Posterior cingulate gyrus (tissue), 11 donors: ENCODE data around the gene MPRIP.

Experiments
- DNase-seq, 10 donors: peaks; one replicate each; pipeline versions ENCODE4 v3.0.0 to v3.0.0-alpha.2; 2020 to 2021; ENCODE audit warnings: mixed read lengths in 3 of 10
- intact Hi-C: fragments of 100-400 bp; cut with DNase I; formaldehyde crosslinking; loops from one replicate; pipeline ENCODE4 v1.15.1; 2023

The MPRIP gene

DNA sequence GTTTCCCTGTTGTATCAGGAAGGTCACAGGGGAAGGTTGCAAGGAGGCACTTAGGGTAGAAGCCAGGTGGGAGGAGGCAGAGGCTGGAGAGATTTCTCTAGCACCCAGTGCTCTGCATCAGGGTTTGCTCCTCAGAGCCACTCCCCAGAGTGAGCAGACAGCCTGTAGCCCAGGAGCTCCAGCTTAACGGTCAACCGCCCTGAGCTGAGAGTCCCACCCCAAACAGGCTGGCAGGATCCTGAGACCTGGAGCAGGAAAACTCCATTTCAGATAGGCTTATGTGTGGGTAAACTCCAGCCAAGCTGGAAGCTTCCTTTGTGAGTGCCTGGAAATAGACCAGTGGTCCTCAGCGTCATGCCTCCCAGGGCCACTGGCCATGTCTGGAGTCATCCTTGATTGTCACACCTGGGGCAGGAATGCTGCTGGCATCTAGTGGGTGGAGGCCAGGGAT lies 37.9 kb downstream of the MPRIP start:
- DNase-seq = peak in 3 of 10 donors; percentile 59 to 67 (median 64)
- intact Hi-C loops = no loop called here

DNA sequence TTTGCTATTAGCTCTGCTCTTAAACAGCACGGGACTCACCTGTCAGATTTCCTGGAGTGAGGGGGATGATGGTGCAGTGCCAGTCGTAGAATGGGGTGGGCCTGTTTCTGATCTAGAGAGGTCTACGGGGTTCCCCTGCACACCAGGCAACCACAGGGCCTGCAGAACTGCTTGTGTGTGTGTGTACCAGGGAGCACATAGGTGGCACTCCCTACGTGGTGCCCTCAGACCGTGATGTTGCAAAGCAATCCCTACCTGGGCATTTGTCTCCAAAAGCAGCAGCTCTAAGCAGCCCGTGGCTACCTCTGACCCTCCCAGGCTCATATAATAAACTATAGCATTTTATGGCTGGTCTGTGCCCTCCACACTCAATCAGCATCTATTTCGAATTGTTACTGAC lies 38.5 kb downstream of the MPRIP start:
- DNase-seq = peak in 2 of 10 donors; percentile 27
- intact Hi-C loops = no loop called here

DNA sequence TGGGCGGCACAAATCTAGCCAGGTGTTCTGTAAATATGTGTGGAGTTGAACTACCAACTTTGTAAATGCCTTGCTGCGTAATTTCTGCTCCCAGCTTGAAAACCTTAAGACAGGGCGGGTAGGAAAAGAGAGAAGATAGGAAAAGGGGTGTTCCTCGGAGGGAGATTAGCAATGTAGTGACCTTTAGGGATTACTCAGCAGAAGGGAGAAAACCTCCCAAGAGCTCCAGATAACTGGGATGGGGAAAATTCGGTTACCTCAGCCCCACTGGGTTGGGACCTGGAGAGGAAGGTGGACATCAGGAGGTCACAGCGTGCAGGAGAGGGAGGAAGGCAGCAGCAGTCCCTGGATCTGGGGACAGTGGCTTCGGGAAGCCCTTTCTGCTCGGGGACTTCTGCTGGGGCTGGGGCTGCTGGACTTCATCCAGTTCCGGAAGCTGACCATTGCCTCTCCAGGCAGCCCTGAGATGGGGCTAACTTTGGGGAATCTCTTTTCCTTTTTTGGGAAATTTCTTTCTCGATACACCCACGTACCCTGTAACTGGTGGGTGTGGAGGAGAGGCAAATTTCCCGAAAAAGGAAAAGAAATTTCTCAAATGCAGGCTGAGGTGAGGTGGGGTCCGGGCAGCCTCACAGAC lies 39.2 kb downstream of the MPRIP start:
- peak in 3 of 10 donors; percentile 29 to 68 (median 59) for DNase-seq
- intact Hi-C loops = no loop called here

DNA sequence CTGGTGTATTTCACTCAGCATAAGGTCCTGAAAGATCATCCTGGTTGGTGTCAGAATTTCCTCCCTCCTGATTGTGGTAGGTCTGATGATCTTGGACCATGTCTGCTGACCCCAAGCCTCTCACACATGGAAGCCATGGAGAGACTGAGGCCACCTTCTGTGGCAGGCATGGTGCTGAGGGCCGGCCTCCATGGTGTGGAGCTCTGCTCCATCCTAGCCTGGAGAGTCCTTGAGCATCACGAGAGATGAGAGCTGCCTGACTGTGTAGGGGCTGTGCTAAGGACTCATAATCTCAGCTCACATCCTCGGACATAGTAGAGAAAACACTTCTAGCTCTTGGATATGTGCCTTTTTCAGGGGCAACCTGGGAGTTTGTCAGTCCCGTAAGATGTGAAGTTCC lies 40.6 kb downstream of the MPRIP start:
- DNase-seq = peak in 2 of 10 donors; percentile 29 to 38
- intact Hi-C loops = no loop called here

DNA sequence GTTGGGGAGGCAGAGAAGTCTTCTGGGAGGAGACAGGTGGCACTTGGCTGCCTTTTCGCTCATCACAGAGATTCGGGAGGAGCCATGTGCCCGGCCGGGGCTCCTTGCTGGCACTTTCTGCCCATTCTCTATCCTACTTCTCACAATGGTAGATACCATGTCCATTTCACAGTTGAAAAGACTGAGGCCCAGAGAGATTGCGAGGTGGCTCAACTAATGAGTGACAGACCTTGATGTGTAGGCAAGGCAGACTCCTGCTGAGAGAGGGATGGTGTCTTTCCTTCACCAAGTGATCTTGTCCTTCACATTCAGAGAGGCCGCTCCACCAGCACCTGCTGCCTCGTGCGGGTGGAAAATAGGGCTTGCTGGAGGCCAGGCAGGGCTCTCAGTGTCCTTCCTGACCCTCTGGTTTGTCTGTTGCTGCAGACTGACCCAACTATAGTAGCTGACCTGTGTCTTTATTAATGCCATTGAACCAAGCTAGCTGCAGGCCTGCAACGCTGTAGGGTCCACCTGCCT lies 42.1 kb downstream of the MPRIP start:
- DNase-seq = peak in 2 of 10 donors; percentile 43 to 48
- intact Hi-C loops = no loop called here

DNA sequence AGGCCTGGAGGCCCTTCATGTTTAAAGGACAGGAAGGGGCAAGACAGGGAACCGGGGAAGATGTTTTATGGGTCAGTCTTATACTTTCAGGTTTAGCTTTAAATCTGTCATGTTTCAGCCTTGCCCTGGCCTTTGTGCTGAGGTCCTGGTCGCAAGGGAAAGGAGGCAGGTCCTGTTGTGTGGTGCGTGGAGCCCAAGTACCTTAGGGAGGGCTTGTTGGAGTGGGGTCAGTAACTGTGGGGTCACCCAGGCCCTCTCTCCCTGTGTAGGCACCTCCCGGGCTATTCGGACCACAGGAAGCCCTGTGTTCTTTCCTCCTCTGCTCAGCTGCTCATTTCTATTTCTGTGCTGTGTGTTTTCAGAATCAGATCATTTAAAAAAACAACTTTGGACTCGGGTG lies 42.7 kb downstream of the MPRIP start:
- peak in 2 of 10 donors; percentile 14 to 50 for DNase-seq
- intact Hi-C loops = no loop called here

DNA sequence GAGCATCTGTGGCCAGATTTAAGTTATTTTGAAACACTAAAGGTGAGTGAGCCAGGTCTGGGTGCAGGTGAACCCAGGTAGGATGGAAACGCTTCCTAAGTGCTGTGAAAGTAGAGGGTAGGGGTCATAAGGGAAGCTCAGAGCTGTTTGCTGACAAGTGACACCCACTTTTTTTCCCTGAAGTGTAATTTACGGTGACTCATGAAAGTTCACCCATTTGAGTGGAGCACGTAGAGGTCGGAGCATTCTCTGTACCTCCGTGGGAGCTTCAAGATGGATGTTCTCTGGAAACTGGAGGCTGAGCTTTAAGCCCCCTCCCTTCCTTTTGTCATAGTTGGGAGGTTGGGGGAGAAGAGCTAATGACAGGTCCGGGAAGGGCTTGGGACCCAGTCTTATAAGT lies 44.3 kb downstream of the MPRIP start:
- DNase-seq = peak in 1 of 10 donors; percentile 5
- intact Hi-C loops = no loop called here

DNA sequence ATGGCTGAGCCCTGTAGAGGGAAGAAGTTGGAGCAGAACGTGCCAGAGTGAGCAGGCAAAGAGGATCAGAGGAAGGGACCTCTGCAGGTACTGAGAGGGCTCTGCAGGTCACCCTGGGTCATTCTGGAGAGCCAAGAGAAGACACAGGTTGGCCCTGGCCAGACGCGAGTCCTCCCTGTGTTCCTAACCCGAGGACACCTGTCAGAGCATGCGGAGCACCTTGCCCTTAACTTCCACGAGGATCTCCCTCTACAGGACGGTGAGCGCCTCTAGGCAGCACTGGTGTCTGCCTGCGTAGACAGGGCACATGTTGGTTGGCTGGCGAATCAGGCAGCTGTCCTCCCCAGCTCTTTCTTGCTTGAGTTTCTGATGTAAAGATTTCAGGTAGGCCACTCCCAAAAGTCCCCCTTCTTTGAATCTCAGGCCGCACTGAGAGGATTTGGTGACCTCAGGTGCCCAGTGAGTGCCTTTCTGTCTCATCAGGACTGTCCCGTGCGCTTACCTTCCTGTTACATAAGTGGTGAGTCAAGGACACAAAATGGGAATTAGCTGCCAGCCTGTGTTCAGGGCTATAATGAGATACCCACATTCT lies 45.3 kb downstream of the MPRIP start:
- peak in 6 of 10 donors; percentile 9 to 89 (median 32) for DNase-seq
- intact Hi-C loops = no loop called here

DNA sequence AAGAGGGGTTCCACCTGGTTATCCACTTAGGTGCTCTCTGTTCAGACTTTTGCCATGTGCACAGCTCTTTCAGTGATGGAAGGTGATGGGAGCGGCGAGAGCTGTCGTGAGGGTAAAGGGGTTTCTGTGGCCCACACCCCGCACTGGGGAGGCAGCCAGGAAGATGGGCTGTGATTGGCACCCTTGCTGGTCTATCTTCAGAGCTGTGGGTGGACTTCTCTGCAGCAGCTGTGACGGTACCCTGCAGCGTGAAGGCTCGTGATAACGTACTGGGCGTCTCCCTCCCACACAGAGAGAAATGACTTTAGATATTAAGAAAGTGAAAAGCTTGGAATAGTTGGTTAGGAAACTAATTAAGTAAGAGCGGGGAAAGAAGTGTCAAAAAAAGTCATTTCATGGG lies 45.8 kb downstream of the MPRIP start:
- peak in 5 of 10 donors; percentile 12 to 87 (median 15) for DNase-seq
- intact Hi-C loops = no loop called here

DNA sequence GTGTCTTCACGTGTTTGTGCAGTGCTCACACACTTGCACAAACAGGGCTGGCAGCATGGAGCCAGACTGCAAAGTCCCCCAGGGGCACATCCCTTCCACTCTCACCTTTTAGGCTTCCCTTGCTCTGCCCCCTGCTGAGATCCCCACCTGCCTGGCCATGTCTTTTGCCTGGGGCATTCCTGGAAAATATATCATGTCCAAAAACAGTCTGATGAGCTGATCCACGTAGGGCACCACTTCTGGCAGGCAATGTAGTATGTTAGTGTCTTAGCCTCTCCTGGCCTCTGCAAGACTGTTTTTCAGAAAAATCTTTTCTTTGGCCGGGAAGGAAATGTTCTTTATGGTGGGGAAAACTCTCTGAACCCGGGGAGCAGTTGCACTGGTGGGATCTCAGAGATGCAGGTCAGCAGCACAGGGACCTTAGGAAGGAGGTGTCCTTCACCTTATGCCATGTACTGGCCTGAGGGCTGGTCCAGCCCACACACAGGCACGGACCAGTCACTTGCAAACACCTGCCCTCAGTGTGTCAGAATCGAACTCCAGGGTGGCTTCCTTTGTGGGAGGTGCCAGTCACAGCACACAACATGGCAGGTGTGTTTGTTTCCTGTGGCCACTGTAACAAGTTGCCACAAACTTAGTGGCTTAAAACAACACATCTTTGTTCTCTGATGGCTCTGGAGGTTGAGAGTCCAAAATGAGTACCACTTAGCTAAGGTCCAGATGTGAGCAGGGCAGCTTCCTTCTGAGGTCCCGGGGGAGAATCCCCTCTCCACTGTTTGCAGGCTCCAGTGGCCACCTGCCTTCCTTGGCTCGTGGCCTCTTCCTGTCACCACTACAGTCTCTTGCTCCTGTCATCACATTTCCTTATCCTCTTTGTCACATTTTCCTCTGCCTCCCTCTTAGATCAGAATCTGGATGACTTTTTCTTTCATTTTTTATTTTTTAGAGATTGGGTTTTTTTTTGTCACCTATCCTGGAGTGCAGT lies 46.6 kb downstream of the MPRIP start:
- intact Hi-C loops = no loop called here
- DNase-seq = peak in 2 of 10 donors; percentile 43 to 52

DNA sequence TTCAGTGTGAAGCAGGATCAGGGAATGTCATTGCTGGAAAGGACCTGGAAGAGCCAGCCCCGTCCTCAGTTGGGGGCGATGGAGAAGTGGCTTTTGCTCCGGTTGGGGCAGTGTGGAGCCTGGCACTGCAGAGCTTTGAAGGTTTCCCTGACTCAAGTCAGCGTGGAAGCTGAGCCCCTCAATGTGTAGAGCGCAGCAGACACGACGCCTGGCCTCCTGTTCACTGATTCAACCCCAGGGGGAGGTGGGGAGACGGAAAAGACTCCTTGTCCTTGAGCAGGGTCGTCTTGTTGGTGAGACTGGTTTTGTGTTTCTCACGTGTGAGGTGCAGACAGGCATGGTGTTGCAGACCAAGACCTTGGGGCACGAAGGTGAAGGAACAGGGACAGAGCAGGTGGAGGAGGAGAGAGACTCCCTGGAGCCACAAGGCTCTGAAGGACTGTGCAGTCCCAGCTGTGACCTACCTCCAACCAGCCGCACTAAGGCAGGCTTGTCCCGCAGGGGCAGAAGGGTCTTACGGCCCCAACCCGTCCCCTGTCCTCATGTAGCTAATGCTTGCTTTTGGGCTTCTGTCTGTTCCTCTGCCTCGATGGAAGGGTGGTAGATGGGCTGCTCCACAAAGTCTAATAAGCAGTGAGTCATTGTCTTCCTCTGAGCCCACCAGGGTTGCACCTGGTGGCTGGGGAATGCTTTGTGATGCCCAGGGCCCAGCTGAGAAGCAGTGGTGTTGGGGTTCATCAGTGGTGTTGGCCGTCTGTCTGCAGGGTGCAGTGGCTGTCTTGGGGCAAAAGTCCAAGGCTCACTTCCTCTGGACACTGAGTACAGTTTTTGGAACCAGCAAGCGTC lies 47.8 kb downstream of the MPRIP start:
- peak in 5 of 10 donors; percentile 1 to 63 (median 6) for DNase-seq
- intact Hi-C loops = no loop called here

DNA sequence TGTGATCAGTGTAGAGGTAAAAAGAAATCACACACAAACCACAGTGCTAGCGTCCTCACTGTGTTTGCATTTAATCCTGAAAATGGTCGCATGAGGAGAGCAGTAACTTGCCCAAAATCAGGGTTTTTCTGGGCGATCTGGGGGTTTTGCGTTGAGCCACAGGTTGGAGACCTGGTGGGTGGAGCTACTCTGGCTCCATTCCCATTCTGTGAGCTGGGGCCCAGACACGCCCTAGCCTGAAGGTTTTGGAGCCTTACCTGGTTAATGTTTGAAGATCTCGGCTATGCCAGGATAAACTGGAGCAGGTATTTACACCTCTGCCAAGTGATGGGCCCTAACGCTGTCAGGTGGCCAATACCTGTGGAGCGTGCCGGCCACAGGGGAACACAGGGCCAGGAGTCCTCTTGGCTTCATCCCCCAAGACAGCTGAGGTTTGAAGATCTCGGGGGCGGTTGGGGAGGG lies 48.4 kb downstream of the MPRIP start:
- DNase-seq = peak in 2 of 10 donors; percentile 22 to 44
- intact Hi-C loops = no loop called here

DNA sequence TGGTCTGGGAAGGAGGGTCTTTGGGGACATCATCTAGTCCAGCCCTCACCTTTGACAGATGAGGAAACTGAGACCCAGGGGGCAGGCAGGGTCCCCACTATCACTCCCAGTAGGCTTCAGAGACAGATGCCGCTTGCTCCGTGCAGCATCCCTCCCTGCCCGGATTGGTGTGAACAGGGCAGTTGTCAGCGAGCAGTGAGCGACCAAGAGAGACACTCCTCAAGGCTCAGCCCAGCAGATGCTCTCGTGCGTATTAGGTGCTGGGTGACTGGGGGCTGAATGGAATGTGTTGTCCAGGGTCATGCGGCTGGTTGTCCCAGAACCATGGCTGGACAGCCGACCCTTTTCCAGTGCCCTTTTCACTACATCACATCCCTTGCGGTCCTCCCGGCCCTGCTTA lies 49.0 kb downstream of the MPRIP start:
- intact Hi-C loops = no loop called here
- DNase-seq = peak in 2 of 10 donors; percentile 65 to 72

DNA sequence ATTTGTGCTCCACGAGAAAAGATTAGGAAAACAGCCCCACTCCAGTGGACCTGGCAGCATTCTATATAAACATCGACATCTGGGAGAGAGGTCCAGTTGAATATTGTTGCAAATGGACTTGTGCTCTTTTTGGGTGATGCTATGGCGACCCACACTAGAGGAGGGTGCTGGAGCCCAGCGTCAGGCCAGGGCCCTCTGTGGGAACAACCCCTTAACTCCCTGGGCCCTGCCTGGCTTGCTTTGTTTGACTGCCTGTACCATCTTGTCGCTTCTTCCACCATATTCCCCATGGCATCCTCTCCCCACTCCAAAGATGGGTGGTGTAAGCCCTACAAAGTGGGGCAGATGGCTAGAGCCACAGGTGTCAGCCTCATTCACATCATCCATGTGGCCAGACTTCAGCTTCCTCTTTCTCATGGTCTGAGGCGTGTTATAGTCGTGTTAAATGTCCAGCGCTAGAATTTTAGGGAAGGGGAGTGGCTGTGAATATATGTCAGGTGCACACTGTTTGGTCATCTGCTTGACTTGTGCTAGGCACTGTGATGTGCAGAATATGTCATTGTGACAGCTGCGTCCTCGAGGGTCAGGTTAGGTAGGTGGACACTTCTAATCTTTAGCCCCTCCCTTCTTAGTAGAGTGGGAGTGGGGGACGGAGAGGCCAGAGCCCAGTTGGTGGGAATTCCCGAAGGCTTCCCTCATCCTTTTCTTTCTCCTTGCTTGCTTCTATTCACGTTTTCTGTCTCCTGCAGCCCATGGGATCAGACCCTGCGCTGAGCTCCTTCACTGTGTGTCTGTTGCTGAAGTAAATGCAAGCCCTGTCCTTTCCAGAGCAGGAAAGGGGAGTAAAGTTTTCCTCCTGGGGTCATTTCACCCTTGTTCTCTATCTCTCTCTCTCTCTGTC lies 49.8 kb downstream of the MPRIP start:
- DNase-seq = peak in 2 of 10 donors; percentile 21 to 24

DNA sequence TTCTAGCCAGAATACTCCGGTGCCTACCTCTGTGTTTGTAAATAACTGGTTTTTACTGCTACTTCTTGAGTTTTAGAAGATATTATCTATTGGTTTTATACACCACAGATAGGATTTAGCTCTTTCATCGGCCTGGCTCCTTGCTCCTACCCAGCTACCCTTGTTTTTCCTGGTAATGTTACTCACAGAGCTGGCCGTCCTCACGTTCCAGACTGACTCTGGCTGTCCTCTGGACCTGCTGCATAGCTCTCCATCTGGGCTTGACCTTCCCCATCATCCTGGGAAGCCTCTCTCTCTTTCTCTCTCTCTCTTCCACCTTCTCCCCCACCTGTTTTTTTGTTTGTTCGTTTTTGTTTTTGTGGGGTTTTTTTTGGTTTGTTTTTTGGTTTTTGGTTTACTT lies 51.5 kb downstream of the MPRIP start:
- DNase-seq = peak in 2 of 10 donors; percentile 10 to 11
- intact Hi-C loops = no loop called here

More for the DNA sequence above, 49.8 kb downstream of the MPRIP start:
- intact Hi-C loops = no loop called here

DNA sequence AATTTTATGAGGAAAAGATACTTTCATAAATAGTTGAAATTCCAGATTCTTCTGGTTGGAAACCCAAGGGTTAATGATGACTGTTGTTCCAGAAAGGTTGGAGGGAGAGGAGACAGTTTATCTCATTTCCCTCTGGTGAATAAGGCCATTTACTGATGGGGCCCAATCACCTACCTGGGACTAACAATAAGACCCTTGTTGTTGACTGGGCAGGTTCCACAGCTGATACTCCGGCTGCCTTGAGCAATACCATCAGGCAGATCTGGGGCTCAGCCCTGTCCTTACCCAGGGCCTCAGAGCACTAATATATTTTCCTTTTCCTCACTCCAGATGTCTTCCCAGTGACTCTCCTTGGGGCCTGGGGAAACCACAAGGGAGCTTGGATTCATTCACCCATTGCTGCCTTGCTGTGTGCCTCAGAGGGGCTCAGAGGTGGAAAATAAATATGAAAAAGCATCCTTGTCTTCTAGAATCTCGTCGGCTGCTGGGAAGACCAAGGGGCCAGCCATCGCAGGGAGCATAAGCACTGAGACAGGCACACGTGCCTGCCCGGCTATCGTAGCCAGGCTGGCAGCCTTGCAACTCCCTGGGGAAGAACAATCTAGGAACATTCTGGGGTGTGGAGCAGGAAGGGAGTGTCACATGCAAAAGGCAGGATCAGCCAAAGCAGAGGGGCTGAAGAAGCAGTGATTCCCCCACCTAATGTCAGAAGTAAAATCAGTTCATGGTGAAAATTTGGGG lies 54.4 kb downstream of the MPRIP start:
- DNase-seq = peak in 3 of 10 donors; percentile 49 to 83 (median 67)
- intact Hi-C loops = no loop called here

DNA sequence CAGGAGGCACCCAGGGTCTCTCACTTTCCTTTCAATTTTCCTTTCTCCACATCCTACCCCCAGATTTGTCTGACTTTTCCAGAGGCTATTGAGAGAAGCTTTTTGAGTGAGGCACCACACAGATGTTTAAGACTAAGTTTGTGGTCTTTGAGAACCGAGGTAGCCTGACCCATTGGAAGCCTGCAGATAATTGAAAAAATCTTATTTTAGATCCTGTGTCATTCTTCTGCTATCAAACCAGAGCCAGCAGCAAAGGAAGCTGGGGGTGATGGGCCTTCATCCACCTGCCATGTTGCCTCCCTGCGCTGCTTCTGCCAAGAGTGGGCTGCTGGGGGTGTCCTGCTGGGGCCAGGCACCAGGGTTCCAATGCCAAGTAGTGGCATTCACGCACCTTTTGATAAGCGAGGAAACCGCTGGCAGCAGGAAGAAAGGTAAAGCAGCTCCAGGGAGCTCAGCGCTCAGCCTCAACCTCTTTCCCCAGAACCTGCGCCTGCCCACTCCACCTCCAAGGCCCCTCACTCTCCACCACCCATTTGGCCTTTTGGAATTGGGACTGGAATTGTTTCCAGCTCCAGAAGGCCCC lies 55.6 kb downstream of the MPRIP start:
- DNase-seq = peak in 3 of 10 donors; percentile 34 to 64 (median 51)
- intact Hi-C loops = no loop called here
